NCI-H82 treated with DMSO at 0.1 percent for 48 hours (cell line): ENCODE results near the gene RFX2.
"Not testable (repeated sequence)": the region's sequence is repeated elsewhere in the genome, so short reads cannot be mapped to it uniquely, and the experiment has no call there.

ENCODE experiments used
- DNase-seq: peaks from one replicate; lab custom pipeline; 2025; ENCODE audit not compliant: unreplicated experiment; lab: John Stamatoyannopoulos, UW

RFX2 gene

GRCh38 chr19:6076675-6077463 is 33.4 kb downstream of the RFX2 start:
- DNase-seq = no peak

GRCh38 chr19:6076291-6076665 is 34.0 kb downstream of the RFX2 start:
- no peak for DNase-seq

GRCh38 chr19:6074709-6075403 is 35.4 kb downstream of the RFX2 start:
- no peak for DNase-seq

- DNase-seq = no peak
Observed at GRCh38 chr19:6073858-6074708, 36.2 kb downstream of the RFX2 start.

GRCh38 chr19:6073233-6073632 is 37.1 kb downstream of the RFX2 start:
- not testable (repeated sequence) for DNase-seq

- no peak for DNase-seq
Observed at GRCh38 chr19:6071875-6072274, 38.4 kb downstream of the RFX2 start.

- no peak for DNase-seq
Observed at GRCh38 chr19:6070720-6071485, 39.4 kb downstream of the RFX2 start.

GRCh38 chr19:6070207-6070681 is 40.1 kb downstream of the RFX2 start:
- no peak for DNase-seq

GRCh38 chr19:6069268-6069791 is 41.0 kb downstream of the RFX2 start:
- DNase-seq = no peak

GRCh38 chr19:6068711-6069110 is 41.6 kb downstream of the RFX2 start:
- DNase-seq = no peak

- no peak for DNase-seq
Observed at GRCh38 chr19:6067975-6068374, 42.3 kb downstream of the RFX2 start.

GRCh38 chr19:6066661-6067646 is 43.3 kb downstream of the RFX2 start:
- no peak for DNase-seq

GRCh38 chr19:6065685-6066374 is 44.5 kb downstream of the RFX2 start:
- DNase-seq = no peak

- no peak for DNase-seq
Observed at GRCh38 chr19:6064336-6065073, 45.8 kb downstream of the RFX2 start.

- no peak for DNase-seq
Observed at GRCh38 chr19:6063576-6064335, 46.5 kb downstream of the RFX2 start.

- DNase-seq = no peak
Observed at GRCh38 chr19:6062961-6063575, 47.2 kb downstream of the RFX2 start.

- DNase-seq = no peak
Observed at GRCh38 chr19:6062274-6062673, 48.0 kb downstream of the RFX2 start.
